ENCODE results near the gene DUOX2.

Gene DUOX2

DNA sequence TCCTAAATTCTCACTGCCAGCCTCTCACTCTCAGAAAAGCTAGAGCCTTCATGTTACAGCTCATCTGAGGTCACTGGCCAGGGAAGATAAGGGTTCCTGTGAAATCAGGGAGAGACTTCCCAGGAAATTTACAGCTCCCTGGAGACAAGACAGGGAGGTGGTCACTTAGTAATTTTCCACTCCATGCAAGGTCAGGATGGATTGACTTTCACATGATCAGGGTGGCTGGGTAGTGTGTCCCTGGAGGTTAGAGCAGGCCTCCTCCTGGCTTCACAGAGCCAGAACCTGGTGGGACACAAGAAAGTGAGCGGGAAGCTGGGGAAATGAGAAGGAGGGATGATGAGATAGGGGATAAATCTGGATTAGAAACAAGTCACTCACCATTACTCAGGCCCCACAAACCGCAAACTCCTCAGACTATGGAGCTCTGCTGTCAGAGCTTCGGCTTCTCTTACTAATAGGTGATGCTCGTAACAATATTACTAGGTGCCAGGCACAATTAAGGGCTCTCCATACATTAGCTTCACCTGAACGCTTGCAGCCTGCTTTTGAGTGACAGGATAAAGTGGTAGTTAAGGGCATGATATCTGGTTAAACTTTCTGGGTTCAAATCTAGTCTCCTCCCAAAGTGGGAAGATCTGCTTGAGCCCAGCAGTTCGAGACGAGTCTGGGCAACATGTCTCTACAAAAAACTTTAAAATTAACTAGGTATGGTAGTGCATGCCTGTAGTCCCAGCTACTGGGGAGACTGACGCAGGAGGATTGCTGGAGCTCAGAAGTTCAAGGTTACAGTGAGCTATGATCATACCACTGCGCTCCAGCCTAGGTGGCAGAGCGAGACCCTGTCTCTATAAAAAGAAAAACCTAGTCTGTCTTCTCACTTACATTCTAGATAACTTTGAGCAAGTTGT lies 24.9 kb downstream of the DUOX2 start:
- no peaks in the 10 kb centered on the region for H3K9me3 ChIP-seq (ENCODE audit: control insufficient read depth, insufficient read depth, low read depth, low read length)
- ChIA-PET CTCF (interaction anchor here (0.7 to 1.4 kb wide), 3 partner anchors 29 to 342 kb away, joined by 3 to 5 read pairs (median 4); no protein-coding TSS in a partner anchor), POLR2A (no interaction called here)
- H3K27ac ChIP-seq (ENCODE audit: extremely low read depth, low read depth, low read length) = no peak overlapping the region; the same call in 1 of the 2 replicates
- peaks cover 3% of the 10 kb centered on the region; the same call in 1 of the 2 replicates for H3K4me1 ChIP-seq (ENCODE audit: control insufficient read depth, insufficient read depth, low read length)
- no peaks in the 10 kb centered on the region for H3K36me3 ChIP-seq (ENCODE audit: control insufficient read depth in 2 of 2, insufficient read depth in 1 of 2, low read length in 2 of 2)
- H3K4me3 ChIP-seq (ENCODE audit: low read depth, low read length) = no peak overlapping the region
- TF ChIP-seq ZSCAN23 (tag by site-specific recombination; IDR thresholded peaks at IDR 0.05) = no peak
- no peak for TF ChIP-seq ZNF621 (tag by site-specific recombination; IDR thresholded peaks at IDR 0.05)
- TF ChIP-seq ZNF837 (tag by site-specific recombination; IDR thresholded peaks at IDR 0.05) = no peak
- no peak for TF ChIP-seq ZNF211 (tag by site-specific recombination; IDR thresholded peaks at IDR 0.05; ENCODE audit: low read depth)
- TF ChIP-seq, protein P1, sequence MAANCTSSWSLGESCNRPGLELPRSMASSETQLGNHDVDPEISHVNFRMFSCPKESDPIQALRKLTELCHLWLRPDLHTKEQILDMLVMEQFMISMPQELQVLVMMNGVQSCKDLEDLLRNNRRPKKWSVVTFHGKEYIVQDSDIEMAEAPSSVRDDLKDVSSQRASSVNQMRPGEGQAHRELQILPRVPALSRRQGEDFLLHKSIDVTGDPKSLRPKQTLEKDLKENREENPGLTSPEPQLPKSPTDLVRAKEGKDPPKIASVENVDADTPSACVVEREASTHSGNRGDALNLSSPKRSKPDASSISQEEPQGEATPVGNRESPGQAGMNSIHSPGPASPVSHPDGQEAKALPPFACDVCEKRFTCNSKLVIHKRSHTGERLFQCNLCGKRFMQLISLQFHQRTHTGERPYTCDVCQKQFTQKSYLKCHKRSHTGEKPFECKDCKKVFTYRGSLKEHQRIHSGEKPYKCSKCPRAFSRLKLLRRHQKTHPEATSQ (tag by site-specific recombination; IDR thresholded peaks at IDR 0.05) = no peak
- TF ChIP-seq, protein P2, sequence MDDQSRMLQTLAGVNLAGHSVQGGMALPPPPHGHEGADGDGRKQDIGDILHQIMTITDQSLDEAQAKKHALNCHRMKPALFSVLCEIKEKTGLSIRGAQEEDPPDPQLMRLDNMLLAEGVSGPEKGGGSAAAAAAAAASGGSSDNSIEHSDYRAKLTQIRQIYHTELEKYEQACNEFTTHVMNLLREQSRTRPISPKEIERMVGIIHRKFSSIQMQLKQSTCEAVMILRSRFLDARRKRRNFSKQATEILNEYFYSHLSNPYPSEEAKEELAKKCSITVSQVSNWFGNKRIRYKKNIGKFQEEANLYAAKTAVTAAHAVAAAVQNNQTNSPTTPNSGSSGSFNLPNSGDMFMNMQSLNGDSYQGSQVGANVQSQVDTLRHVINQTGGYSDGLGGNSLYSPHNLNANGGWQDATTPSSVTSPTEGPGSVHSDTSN (CRISPR knock-in tag; IDR thresholded peaks at IDR 0.05) = no peak
- no peak for TF ChIP-seq IKZF3 (tag by site-specific recombination; IDR thresholded peaks at IDR 0.05)
- no peak for TF ChIP-seq BCL6B (tag by site-specific recombination; IDR thresholded peaks at IDR 0.05)
- TF ChIP-seq ZNF184 (tag by site-specific recombination; IDR thresholded peaks at IDR 0.05) = no peak
- TF ChIP-seq ZNF302 (tag by site-specific recombination; IDR thresholded peaks at IDR 0.05; ENCODE audit: low read depth) = no peak
- no peak for TF ChIP-seq ZNF2 (tag by site-specific recombination; IDR thresholded peaks at IDR 0.05)
- TF ChIP-seq, protein P3, sequence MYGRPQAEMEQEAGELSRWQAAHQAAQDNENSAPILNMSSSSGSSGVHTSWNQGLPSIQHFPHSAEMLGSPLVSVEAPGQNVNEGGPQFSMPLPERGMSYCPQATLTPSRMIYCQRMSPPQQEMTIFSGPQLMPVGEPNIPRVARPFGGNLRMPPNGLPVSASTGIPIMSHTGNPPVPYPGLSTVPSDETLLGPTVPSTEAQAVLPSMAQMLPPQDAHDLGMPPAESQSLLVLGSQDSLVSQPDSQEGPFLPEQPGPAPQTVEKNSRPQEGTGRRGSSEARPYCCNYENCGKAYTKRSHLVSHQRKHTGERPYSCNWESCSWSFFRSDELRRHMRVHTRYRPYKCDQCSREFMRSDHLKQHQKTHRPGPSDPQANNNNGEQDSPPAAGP (tag by site-specific recombination; IDR thresholded peaks at IDR 0.05) = peak; percentile 57; the same call in 1 of the 2 replicates
- TF ChIP-seq ZBTB7A (tag by site-specific recombination; IDR thresholded peaks at IDR 0.05; ENCODE audit: low read depth) = no peak
- TF ChIP-seq, protein P4, sequence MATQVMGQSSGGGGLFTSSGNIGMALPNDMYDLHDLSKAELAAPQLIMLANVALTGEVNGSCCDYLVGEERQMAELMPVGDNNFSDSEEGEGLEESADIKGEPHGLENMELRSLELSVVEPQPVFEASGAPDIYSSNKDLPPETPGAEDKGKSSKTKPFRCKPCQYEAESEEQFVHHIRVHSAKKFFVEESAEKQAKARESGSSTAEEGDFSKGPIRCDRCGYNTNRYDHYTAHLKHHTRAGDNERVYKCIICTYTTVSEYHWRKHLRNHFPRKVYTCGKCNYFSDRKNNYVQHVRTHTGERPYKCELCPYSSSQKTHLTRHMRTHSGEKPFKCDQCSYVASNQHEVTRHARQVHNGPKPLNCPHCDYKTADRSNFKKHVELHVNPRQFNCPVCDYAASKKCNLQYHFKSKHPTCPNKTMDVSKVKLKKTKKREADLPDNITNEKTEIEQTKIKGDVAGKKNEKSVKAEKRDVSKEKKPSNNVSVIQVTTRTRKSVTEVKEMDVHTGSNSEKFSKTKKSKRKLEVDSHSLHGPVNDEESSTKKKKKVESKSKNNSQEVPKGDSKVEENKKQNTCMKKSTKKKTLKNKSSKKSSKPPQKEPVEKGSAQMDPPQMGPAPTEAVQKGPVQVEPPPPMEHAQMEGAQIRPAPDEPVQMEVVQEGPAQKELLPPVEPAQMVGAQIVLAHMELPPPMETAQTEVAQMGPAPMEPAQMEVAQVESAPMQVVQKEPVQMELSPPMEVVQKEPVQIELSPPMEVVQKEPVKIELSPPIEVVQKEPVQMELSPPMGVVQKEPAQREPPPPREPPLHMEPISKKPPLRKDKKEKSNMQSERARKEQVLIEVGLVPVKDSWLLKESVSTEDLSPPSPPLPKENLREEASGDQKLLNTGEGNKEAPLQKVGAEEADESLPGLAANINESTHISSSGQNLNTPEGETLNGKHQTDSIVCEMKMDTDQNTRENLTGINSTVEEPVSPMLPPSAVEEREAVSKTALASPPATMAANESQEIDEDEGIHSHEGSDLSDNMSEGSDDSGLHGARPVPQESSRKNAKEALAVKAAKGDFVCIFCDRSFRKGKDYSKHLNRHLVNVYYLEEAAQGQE (tag by site-specific recombination; IDR thresholded peaks at IDR 0.05) = no peak
- TF ChIP-seq ZNF335 (tag by site-specific recombination; conservative IDR thresholded peaks at IDR 0.05) = no peak
- peak; percentile 72 for TF ChIP-seq ZNF366 (tag by site-specific recombination; conservative IDR thresholded peaks at IDR 0.05)
- TF ChIP-seq, protein P5, sequence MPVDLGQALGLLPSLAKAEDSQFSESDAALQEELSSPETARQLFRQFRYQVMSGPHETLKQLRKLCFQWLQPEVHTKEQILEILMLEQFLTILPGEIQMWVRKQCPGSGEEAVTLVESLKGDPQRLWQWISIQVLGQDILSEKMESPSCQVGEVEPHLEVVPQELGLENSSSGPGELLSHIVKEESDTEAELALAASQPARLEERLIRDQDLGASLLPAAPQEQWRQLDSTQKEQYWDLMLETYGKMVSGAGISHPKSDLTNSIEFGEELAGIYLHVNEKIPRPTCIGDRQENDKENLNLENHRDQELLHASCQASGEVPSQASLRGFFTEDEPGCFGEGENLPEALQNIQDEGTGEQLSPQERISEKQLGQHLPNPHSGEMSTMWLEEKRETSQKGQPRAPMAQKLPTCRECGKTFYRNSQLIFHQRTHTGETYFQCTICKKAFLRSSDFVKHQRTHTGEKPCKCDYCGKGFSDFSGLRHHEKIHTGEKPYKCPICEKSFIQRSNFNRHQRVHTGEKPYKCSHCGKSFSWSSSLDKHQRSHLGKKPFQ (tag by site-specific recombination; IDR thresholded peaks at IDR 0.05) = no peak
- no peak for TF ChIP-seq ZSCAN30 (tag by site-specific recombination; IDR thresholded peaks at IDR 0.05)
- no peak for TF ChIP-seq GFI1B (tag by site-specific recombination; IDR thresholded peaks at IDR 0.05)
- TF ChIP-seq ZNF692 (tag by site-specific recombination; IDR thresholded peaks at IDR 0.05) = 0 out of 2 replicates have a peak, but pooled peaks have one; percentile 14
- no peak for TF ChIP-seq TCF7L2 (IDR thresholded peaks at IDR 0.05; ENCODE audit: borderline replicate concordance, low read depth, low read length)
- TF ChIP-seq ZNF501 (tag by site-specific recombination; IDR thresholded peaks at IDR 0.05) = no peak
- TF ChIP-seq, protein P6, sequence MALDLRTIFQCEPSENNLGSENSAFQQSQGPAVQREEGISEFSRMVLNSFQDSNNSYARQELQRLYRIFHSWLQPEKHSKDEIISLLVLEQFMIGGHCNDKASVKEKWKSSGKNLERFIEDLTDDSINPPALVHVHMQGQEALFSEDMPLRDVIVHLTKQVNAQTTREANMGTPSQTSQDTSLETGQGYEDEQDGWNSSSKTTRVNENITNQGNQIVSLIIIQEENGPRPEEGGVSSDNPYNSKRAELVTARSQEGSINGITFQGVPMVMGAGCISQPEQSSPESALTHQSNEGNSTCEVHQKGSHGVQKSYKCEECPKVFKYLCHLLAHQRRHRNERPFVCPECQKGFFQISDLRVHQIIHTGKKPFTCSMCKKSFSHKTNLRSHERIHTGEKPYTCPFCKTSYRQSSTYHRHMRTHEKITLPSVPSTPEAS (tag by site-specific recombination; IDR thresholded peaks at IDR 0.05) = no peak
- TF ChIP-seq ZNF416 (tag by site-specific recombination; IDR thresholded peaks at IDR 0.05) = no peak

Measured in HEK293 (cell line).